IPS-15b (cell line): Measurements from ENCODE around the gene AQP5.

Source experiments
- H3K27me3 ChIP-seq: one replicate; pipeline ENCODE4 v1.6.1; 2013; ENCODE audit warnings: low read length; ENCODE audit not compliant: control insufficient read depth, insufficient read depth
- H3K36me3 ChIP-seq: one replicate; pipeline ENCODE4 v1.6.1; 2013; ENCODE audit warnings: low read length; ENCODE audit not compliant: control insufficient read depth, insufficient read depth
- H3K4me1 ChIP-seq: one replicate; pipeline ENCODE4 v1.6.1; 2013; ENCODE audit warnings: mild to moderate bottlenecking, low read length; ENCODE audit not compliant: control insufficient read depth, insufficient read depth
- H3K4me3 ChIP-seq: one replicate; pipeline ENCODE4 v1.5.1; 2013; ENCODE audit warnings: low read depth, low read length
- H3K9ac ChIP-seq: one replicate; pipeline ENCODE4 v1.6.1; 2013; ENCODE audit warnings: low read depth, mild to moderate bottlenecking, low read length
- H3K9me3 ChIP-seq: one replicate; pipeline ENCODE4 v1.6.1; 2013; ENCODE audit warnings: mild to moderate bottlenecking, low read length; ENCODE audit not compliant: control insufficient read depth, insufficient read depth

The AQP5 gene

GRCh38 chr12:49961111-49961922, at the start of gene AQP5:
AQP5 (plus strand) TSS chr12:49961872; CDS start chr12:49962018, 146 bp downstream.
- Histone ChIP-seq H3K36me3 (no peaks in the 10 kb centered on the region), H3K9me3 (no peaks in the 10 kb centered on the region), H3K4me1 (peaks cover 10% of the 10 kb centered on the region), H3K27me3 (peaks cover 61% of the 10 kb centered on the region), H3K9ac (no peak within 1 kb of the TSS), H3K4me3 (peak within 1 kb of the TSS; percentile 37)

- Histone ChIP-seq H3K4me1 (peaks cover 10% of the 10 kb centered on the region), H3K36me3 (no peaks in the 10 kb centered on the region), H3K9me3 (no peaks in the 10 kb centered on the region), H3K27me3 (peaks cover 2% of the 10 kb centered on the region), H3K4me3 (no peak overlapping the region), H3K9ac (no peak overlapping the region)
These were observed 49.1 kb upstream of the AQP5 start for GRCh38 chr12:49912345-49913255.

GRCh38 chr12:49916129-49916919, 45.3 kb upstream of the AQP5 start:
- Histone ChIP-seq H3K36me3 (no peaks in the 10 kb centered on the region), H3K9ac (no peak overlapping the region), H3K4me3 (no peak overlapping the region), H3K4me1 (peaks cover 3% of the 10 kb centered on the region), H3K27me3 (no peaks in the 10 kb centered on the region), H3K9me3 (no peaks in the 10 kb centered on the region)

GRCh38 chr12:49917166-49917787, 44.4 kb upstream of the AQP5 start:
- H3K27me3 ChIP-seq: no peaks in the 10 kb centered on the region
- no peaks in the 10 kb centered on the region for H3K9me3 ChIP-seq
- no peak overlapping the region for H3K9ac ChIP-seq
- H3K36me3 ChIP-seq: no peaks in the 10 kb centered on the region
- no peak overlapping the region for H3K4me3 ChIP-seq
- peaks cover 3% of the 10 kb centered on the region for H3K4me1 ChIP-seq

GRCh38 chr12:49917788-49918173, 43.9 kb upstream of the AQP5 start:
- Histone ChIP-seq H3K36me3 (no peaks in the 10 kb centered on the region), H3K4me1 (peaks cover 3% of the 10 kb centered on the region), H3K9ac (no peak overlapping the region), H3K27me3 (no peaks in the 10 kb centered on the region), H3K9me3 (no peaks in the 10 kb centered on the region), H3K4me3 (no peak overlapping the region)

GRCh38 chr12:49920241-49920914, 41.3 kb upstream of the AQP5 start:
- H3K9ac ChIP-seq: no peak overlapping the region
- no peaks in the 10 kb centered on the region for H3K36me3 ChIP-seq
- no peaks in the 10 kb centered on the region for H3K4me1 ChIP-seq
- H3K27me3 ChIP-seq: no peaks in the 10 kb centered on the region
- H3K9me3 ChIP-seq: no peaks in the 10 kb centered on the region
- no peak overlapping the region for H3K4me3 ChIP-seq

GRCh38 chr12:49920915-49921286, 40.8 kb upstream of the AQP5 start:
- Histone ChIP-seq H3K27me3 (no peaks in the 10 kb centered on the region), H3K4me1 (no peaks in the 10 kb centered on the region), H3K9ac (no peak overlapping the region), H3K36me3 (no peaks in the 10 kb centered on the region), H3K4me3 (no peak overlapping the region), H3K9me3 (no peaks in the 10 kb centered on the region)

- Histone ChIP-seq H3K27me3 (no peaks in the 10 kb centered on the region), H3K4me1 (no peaks in the 10 kb centered on the region), H3K36me3 (no peaks in the 10 kb centered on the region), H3K9me3 (no peaks in the 10 kb centered on the region), H3K4me3 (no peak overlapping the region), H3K9ac (no peak overlapping the region)
These were observed 40.4 kb upstream of the AQP5 start for GRCh38 chr12:49921299-49921698.

GRCh38 chr12:49921936-49922335, 39.7 kb upstream of the AQP5 start:
- H3K36me3 ChIP-seq: no peaks in the 10 kb centered on the region
- no peaks in the 10 kb centered on the region for H3K4me1 ChIP-seq
- no peak overlapping the region for H3K4me3 ChIP-seq
- no peaks in the 10 kb centered on the region for H3K9me3 ChIP-seq
- H3K27me3 ChIP-seq: no peaks in the 10 kb centered on the region
- H3K9ac ChIP-seq: no peak overlapping the region

- Histone ChIP-seq H3K9me3 (no peaks in the 10 kb centered on the region), H3K9ac (no peak overlapping the region), H3K36me3 (no peaks in the 10 kb centered on the region), H3K4me3 (no peak overlapping the region), H3K27me3 (no peaks in the 10 kb centered on the region), H3K4me1 (no peaks in the 10 kb centered on the region)
These were observed 39.2 kb upstream of the AQP5 start for GRCh38 chr12:49922349-49923034.
